Activated T-cell treated with anti-CD3 and anti-CD28 coated beads, Interleukin-2, amount 50 U/mL, for 4 hours (primary cell): ENCODE data around the gene RGS18. TPM values are rescaled to one million over a fixed set of nuclear protein-coding genes. Genes with fewer than 3 reads are reported as not detected.
"Not testable (repeated sequence)": the region's sequence is repeated elsewhere in the genome, so short reads cannot be mapped to it uniquely, and the experiment has no call there.

Source experiments
- ATAC-seq, 2 donors: fragments of 200-7000 bp; cut with Tn5 transposase; one replicate each; pipeline ENCODE4 v1.10.0; 2021
- DNase-seq: peaks from one replicate; pipeline ENCODE4 v3.0.0-alpha.2; 2020
- H3K27me3 Mint-ChIP-seq: one replicate; pipeline ENCODE4 v1.8.0; 2021; ENCODE audit warnings: low read depth, mixed read lengths
- H3K36me3 Mint-ChIP-seq: one replicate; pipeline ENCODE4 v1.8.0; 2022; ENCODE audit warnings: mixed read lengths; ENCODE audit not compliant: insufficient read depth
- H3K4me1 Mint-ChIP-seq: one replicate; pipeline ENCODE4 v1.8.0; 2021; ENCODE audit warnings: low read depth, mixed read lengths
- H3K4me3 Mint-ChIP-seq: one replicate; pipeline ENCODE4 v1.8.0; 2021; ENCODE audit warnings: mild to moderate bottlenecking, moderate library complexity, mixed read lengths
- H3K9me3 Mint-ChIP-seq: one replicate; pipeline ENCODE4 v1.8.0; 2021; ENCODE audit warnings: mixed read lengths
- total RNA-seq, 3 donors: library from RNA; stranded (reverse); gene quantifications; one replicate each; pipeline ENCODE4 v1.2.1, GENCODE V29; 2021

The RGS18 gene
- total RNA-seq, 3 donors from 2014 or later: 0.16 TPM; not detected in 2

- Mint-ChIP-seq H3K36me3 (no peaks in the 10 kb centered on the region), H3K9me3 (peaks cover 3% of the 10 kb centered on the region), H3K4me3 (no peak overlapping the region), H3K4me1 (no peaks in the 10 kb centered on the region), H3K27me3 (no peaks in the 10 kb centered on the region)
- no peak for ATAC-seq
- no peak for DNase-seq
These were observed 25.5 kb downstream of the RGS18 start for GRCh38 chr1:192183788-192184187.

GRCh38 chr1:192186197-192186596 is 27.9 kb downstream of the RGS18 start:
- H3K4me3 Mint-ChIP-seq: no peak overlapping the region
- H3K36me3 Mint-ChIP-seq: no peaks in the 10 kb centered on the region
- no peak for ATAC-seq
- H3K9me3 Mint-ChIP-seq: peaks cover 3% of the 10 kb centered on the region
- no peak for DNase-seq
- no peaks in the 10 kb centered on the region for H3K27me3 Mint-ChIP-seq
- no peaks in the 10 kb centered on the region for H3K4me1 Mint-ChIP-seq

DNA sequence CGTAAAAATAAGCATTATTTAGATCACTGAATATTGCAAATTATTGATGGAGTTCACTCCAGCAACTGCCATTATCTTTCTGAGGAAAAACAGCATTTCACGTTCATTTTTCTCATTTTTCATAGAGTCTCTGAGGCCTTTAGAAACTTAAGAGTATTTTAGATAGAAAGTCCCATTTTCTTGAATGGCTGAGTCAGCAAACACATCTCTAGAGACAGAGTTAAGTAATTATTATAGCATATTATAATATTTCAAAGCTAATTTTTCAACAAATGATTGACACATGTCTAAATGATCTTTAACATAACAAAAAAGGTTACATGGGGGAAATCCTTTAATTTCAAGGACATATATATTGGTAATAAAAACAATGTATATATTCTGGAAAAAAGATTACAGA is 31.8 kb downstream of the RGS18 start:
- Mint-ChIP-seq H3K4me3 (no peak overlapping the region), H3K36me3 (no peaks in the 10 kb centered on the region), H3K4me1 (no peaks in the 10 kb centered on the region), H3K9me3 (no peaks in the 10 kb centered on the region), H3K27me3 (no peaks in the 10 kb centered on the region)
- DNase-seq (no peak), ATAC-seq (no peak)

GRCh38 chr1:192201303-192201702 is 43.0 kb downstream of the RGS18 start:
- no peak overlapping the region for H3K4me3 Mint-ChIP-seq
- DNase-seq (no peak), ATAC-seq (no peak)
- peaks cover 16% of the 10 kb centered on the region for H3K9me3 Mint-ChIP-seq
- H3K4me1 Mint-ChIP-seq: no peaks in the 10 kb centered on the region
- H3K27me3 Mint-ChIP-seq: no peaks in the 10 kb centered on the region
- no peaks in the 10 kb centered on the region for H3K36me3 Mint-ChIP-seq

GRCh38 chr1:192224396-192224795 is 66.1 kb downstream of the RGS18 start:
- Mint-ChIP-seq H3K36me3 (no peaks in the 10 kb centered on the region), H3K9me3 (peaks cover 16% of the 10 kb centered on the region), H3K4me3 (no peak overlapping the region), H3K27me3 (no peaks in the 10 kb centered on the region), H3K4me1 (no peaks in the 10 kb centered on the region)
- DNase-seq: no peak
- ATAC-seq: no peak

GRCh38 chr1:192224846-192225245 is 66.6 kb downstream of the RGS18 start:
- no peak for DNase-seq
- Mint-ChIP-seq H3K9me3 (peaks cover 16% of the 10 kb centered on the region), H3K4me1 (no peaks in the 10 kb centered on the region), H3K36me3 (no peaks in the 10 kb centered on the region), H3K27me3 (no peaks in the 10 kb centered on the region), H3K4me3 (no peak overlapping the region)
- no peak for ATAC-seq

DNA sequence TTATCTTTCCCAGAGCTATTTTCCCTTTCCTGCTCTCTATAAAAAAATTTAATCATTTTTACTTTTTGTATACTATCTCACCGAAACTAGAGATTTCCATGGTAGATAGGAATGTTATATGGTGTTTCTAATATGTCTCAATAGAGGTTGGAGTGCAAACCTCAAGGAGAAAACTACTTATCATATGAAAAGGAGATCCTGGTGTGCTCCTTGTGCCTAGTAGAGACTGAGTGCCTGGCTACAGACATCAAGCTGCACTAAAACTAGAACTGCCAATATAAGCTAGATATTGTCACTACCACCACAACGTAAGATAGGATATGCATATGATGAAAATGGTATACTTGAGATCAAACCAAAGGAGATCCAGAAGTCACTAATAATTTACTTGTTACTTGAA is 67.0 kb downstream of the RGS18 start:
- no peaks in the 10 kb centered on the region for H3K4me1 Mint-ChIP-seq
- no peaks in the 10 kb centered on the region for H3K27me3 Mint-ChIP-seq
- H3K36me3 Mint-ChIP-seq: no peaks in the 10 kb centered on the region
- H3K9me3 Mint-ChIP-seq: peaks cover 16% of the 10 kb centered on the region
- no peak for DNase-seq
- no peak for ATAC-seq
- H3K4me3 Mint-ChIP-seq: no peak overlapping the region

- H3K4me1 Mint-ChIP-seq: no peaks in the 10 kb centered on the region
- no peaks in the 10 kb centered on the region for H3K36me3 Mint-ChIP-seq
- peaks cover 14% of the 10 kb centered on the region for H3K9me3 Mint-ChIP-seq
- H3K4me3 Mint-ChIP-seq: no peak overlapping the region
- DNase-seq (no peak), ATAC-seq (no peak)
- H3K27me3 Mint-ChIP-seq: no peaks in the 10 kb centered on the region
These were observed 67.4 kb downstream of the RGS18 start for GRCh38 chr1:192225703-192226102.

- H3K4me1 Mint-ChIP-seq: no peaks in the 10 kb centered on the region
- DNase-seq (no peak), ATAC-seq (no peak)
- no peaks in the 10 kb centered on the region for H3K36me3 Mint-ChIP-seq
- H3K9me3 Mint-ChIP-seq: peaks cover 13% of the 10 kb centered on the region
- H3K27me3 Mint-ChIP-seq: no peaks in the 10 kb centered on the region
- H3K4me3 Mint-ChIP-seq: no peak overlapping the region
These were observed 69.1 kb downstream of the RGS18 start for GRCh38 chr1:192227330-192227729.

DNA sequence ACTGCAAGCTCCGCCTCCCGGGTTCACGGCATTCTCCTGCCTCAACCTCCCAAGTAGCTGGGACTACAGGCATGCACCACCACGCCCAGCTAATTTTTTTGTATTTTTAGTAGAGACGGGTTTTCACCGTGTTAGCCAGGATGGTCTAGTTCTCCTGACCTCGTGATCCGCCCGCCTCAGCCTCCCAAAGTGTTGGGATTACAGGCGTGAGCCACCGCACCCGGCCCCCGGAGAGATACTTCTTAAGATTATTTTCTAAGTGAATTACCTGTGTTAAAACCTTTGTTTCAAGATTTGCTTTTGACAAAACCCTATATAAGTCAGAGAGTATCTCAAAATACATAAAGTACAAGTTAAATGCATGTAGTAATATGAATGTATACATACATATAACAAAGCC is 69.7 kb downstream of the RGS18 start:
- not testable (repeated sequence) for H3K4me3 Mint-ChIP-seq, ATAC-seq, H3K27me3 Mint-ChIP-seq, DNase-seq, H3K36me3 Mint-ChIP-seq, H3K4me1 Mint-ChIP-seq
- H3K9me3 Mint-ChIP-seq: peaks cover 13% of the 10 kb centered on the region

DNA sequence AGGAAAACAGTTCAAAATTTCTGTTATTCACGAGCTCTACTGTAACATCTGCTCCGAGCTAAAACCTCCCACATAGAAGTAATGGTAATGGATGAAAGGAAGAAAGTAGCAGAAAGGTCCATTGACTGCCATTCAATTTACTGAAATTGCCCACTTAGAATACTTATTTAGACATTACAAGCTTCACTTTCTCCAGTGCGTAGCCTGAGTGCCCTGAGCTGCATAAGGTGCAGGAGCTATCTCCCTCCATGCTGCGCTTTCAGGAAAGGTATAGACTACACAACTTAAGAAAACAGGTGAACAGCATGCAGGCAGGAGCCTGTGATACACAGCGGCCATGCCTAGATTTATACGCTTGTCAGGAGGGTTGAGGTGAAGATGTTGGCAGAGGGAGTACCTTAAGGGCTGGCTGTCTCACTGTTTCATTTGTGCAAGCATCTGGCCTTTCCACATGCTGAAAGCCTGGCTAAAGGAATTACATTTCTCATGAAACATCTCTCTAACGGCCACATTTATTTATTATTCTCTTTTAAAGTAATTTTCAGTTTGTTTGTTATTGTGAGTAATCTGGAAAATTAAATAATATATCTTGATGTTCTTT is 74.7 kb downstream of the RGS18 start:
- Mint-ChIP-seq H3K36me3 (no peaks in the 10 kb centered on the region), H3K9me3 (no peaks in the 10 kb centered on the region), H3K4me1 (no peaks in the 10 kb centered on the region), H3K4me3 (no peak overlapping the region), H3K27me3 (no peaks in the 10 kb centered on the region)
- ATAC-seq (no peak), DNase-seq (no peak)

DNA sequence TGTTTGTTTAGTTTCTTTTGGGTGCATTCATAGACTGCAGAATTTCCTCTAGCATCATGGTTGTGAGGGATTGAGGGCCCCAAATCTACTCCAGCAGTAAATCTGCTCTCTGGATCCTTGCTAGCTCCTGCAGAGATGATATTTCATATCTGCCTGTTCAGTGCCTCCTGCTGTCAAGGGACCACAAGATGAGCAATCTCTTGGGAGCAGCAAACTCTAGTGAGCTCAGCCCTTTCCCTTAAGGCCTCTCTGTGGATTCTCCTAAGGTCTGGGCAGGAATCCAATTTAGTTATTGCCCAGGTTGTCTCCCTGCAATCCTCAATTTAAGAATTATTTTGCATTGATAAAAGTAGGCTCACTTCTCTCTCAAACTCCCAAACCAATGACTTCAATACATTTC is 76.9 kb downstream of the RGS18 start:
- H3K27me3 Mint-ChIP-seq: no peaks in the 10 kb centered on the region
- H3K4me3 Mint-ChIP-seq: no peak overlapping the region
- DNase-seq: no peak
- H3K4me1 Mint-ChIP-seq: no peaks in the 10 kb centered on the region
- no peak for ATAC-seq
- no peaks in the 10 kb centered on the region for H3K36me3 Mint-ChIP-seq
- H3K9me3 Mint-ChIP-seq: no peaks in the 10 kb centered on the region

Other genes starting within 250 kb of the RGS18 start
- gene RGS21, start 158.5 kb downstream of the RGS18 start, total RNA-seq: not detected